ENCODE data around the gene ELN.

ELN gene

GRCh38 chr7:74082770-74083116 lies 54.8 kb downstream of the ELN start:
- Histone ChIP-seq H3K27me3 (no peaks in the 10 kb centered on the region), H3K4me1 (peaks cover 27 to 59% (median 50%) of the 10 kb centered on the region in 10 experiments), H3K36me3 (peaks cover 10 to 23% (median 20%) of the 10 kb centered on the region in 11 experiments; a peak in 21 of 22 replicates), H3K4me3 (peak overlapping the region in 9 of 10 experiments; percentile 19 to 75 (median 40); a peak in 9 of 20 replicates), H3K4me2 (peak overlapping the region; percentile 75 to 91 (median 82)), H3K9me3 (replicated peaks in 1 of 11) (no peaks in the 10 kb centered on the region), H4K20me1 (peaks cover 0 to 12% (median 5%) of the 10 kb centered on the region in 11 experiments; a peak in 4 of 22 replicates), H3K9ac (peak overlapping the region; percentile 35 to 90 (median 73); a peak in 18 of 22 replicates), H3K27ac (peak overlapping the region in 10 of 11 experiments; percentile 38 to 81 (median 70); a peak in 18 of 22 replicates)
- TF ChIP-seq Cebpa-rat (IDR thresholded peaks at IDR 0.05): no peak

DNA sequence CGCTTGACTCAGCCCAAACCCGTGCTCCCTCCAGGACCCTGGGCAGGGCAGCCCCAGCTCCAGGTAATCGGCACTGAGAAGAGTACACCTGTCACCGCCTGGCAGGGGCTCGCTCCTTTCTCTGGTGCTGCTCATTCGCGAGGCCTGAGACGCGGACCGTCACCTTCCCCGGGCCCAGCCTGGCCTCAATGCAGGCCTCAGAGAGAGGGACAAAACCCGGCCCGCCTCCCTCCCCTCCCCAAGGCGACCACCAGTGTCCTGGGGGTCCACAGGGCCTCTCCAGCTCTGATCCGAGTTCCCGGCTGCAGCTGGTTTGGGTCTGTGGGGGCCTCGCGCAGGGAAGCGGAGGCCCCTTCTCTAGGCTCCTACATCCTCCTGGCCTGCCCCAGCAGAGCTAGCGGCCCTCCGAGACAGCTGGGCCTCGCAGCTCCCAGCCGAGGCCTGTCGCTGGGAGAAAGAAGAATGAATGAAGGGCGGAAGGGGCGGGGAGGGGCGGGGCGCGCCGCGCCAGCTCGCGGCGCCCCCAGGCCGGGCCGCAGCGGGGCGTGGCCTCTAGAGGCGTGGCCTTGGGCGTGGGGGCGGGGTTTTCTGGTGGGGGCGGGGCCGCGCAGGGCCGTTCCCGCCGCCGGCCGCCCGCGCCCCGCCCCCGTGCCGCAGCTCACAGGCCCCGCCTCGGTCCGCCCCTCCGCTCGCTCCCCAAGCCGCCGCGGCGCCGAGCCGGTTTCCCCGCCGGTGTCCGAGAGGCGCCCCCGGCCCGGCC lies 55.3 kb downstream of the ELN start, which contains the start of gene LIMK1:
TSS of gene LIMK1 (plus strand) at position 688 of the 760 bp plus-strand sequence. CDS start 187 bp downstream, outside the sequence.
- TF ChIP-seq Cebpa-rat (IDR thresholded peaks at IDR 0.05): no peak
- Histone ChIP-seq H4K20me1 (peaks cover 0 to 12% (median 5%) of the 10 kb centered on the region in 11 experiments; a peak in 4 of 22 replicates), H3K4me2 (peak within 1 kb of the TSS; percentile 88 to 100 (median 98)), H3K9me3 (replicated peaks in 1 of 11) (no peaks in the 10 kb centered on the region), H3K27ac (peak within 1 kb of the TSS; percentile 40 to 91 (median 85); a peak in 21 of 22 replicates), H3K36me3 (peaks cover 15 to 29% (median 25%) of the 10 kb centered on the region in 11 experiments), H3K27me3 (no peaks in the 10 kb centered on the region), H3K4me3 (peak within 1 kb of the TSS; percentile 63 to 84 (median 74)), H3K9ac (peak within 1 kb of the TSS; percentile 77 to 90 (median 84)), H3K4me1 (peaks cover 27 to 58% (median 50%) of the 10 kb centered on the region in 10 experiments)

- Histone ChIP-seq H3K4me1 (peaks cover 24 to 55% (median 44%) of the 10 kb centered on the region in 10 experiments), H3K9me3 (replicated peaks in 1 of 11) (no peaks in the 10 kb centered on the region), H4K20me1 (peaks cover 0 to 12% (median 5%) of the 10 kb centered on the region in 11 experiments; a peak in 4 of 22 replicates), H3K36me3 (peaks cover 23 to 37% (median 33%) of the 10 kb centered on the region in 11 experiments), H3K9ac (peak overlapping the region; percentile 77 to 90 (median 84)), H3K27me3 (no peaks in the 10 kb centered on the region), H3K27ac (peak overlapping the region; percentile 40 to 91 (median 85); a peak in 21 of 22 replicates), H3K4me2 (peak overlapping the region; percentile 88 to 100 (median 98)), H3K4me3 (peak overlapping the region; percentile 63 to 84 (median 74))
- no peak for TF ChIP-seq Cebpa-rat (IDR thresholded peaks at IDR 0.05)
Measured at GRCh38 chr7:74083928-74084721, 56.2 kb downstream of the ELN start.

DNA sequence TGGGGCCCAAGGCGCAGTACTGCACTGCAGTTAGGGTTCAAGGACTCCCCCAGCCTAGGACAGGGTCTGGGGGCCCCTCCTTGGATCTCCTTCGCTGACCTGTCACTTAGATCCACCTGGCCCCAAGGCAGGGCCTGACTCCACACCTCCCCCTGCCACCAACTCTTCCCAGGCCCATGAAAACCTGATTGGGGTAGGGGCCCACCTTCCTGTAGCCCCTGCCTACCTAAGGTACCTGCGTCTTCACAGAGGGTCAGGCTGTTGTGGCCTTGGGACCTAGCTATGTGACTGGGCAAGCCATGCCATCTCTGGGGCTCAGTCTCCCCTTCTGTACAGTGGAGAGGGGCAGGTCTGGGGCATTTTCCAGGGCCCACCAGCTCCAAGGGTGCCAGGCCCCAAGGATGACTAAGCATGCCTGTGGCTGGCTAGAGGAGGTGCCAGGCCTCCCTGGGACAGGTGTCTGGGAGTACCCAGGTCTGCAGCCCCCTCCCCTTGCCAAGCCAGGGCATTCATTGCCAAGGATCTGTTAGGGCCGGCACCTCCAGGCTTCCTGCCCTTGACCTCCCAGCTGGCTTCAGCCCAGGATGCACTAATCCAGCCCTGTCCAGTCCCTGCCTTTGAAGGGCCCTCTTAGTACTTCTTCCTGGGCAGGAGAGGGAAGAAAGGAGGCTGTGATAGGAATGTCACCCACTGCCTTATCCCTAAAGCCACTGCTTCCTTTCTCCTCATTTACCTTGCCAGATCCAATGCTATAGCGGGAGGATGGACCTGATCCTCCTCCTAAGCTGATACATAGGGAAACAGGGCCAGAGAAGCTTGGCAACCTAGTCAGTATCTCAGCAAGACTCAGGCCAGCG lies 57.0 kb downstream of the ELN start:
- peaks cover 23 to 45% (median 36%) of the 10 kb centered on the region in 11 experiments for H3K36me3 ChIP-seq
- peak overlapping the region; percentile 88 to 100 (median 98) for H3K4me2 ChIP-seq
- H3K4me1 ChIP-seq: peaks cover 18 to 54% (median 38%) of the 10 kb centered on the region in 10 experiments
- peak overlapping the region; percentile 77 to 90 (median 84) for H3K9ac ChIP-seq
- TF ChIP-seq Cebpa-rat (IDR thresholded peaks at IDR 0.05): no peak
- peak overlapping the region; percentile 63 to 84 (median 74) for H3K4me3 ChIP-seq
- H3K27me3 ChIP-seq: no peaks in the 10 kb centered on the region
- peak overlapping the region; percentile 40 to 91 (median 85); a peak in 21 of 22 replicates for H3K27ac ChIP-seq
- H3K9me3 ChIP-seq (replicated peaks in 1 of 11): no peaks in the 10 kb centered on the region
- peaks cover 0 to 12% (median 5%) of the 10 kb centered on the region in 11 experiments; a peak in 4 of 22 replicates for H4K20me1 ChIP-seq

- Histone ChIP-seq H3K4me1 (peaks cover 28 to 68% (median 54%) of the 10 kb centered on the region in 10 experiments), H3K4me3 (no peak overlapping the region), H3K27me3 (no peaks in the 10 kb centered on the region), H3K4me2 (no peak overlapping the region), H3K27ac (no peak overlapping the region), H3K36me3 (peaks cover 23 to 50% (median 39%) of the 10 kb centered on the region in 11 experiments), H3K9ac (no peak overlapping the region), H4K20me1 (peaks cover 0 to 12% (median 5%) of the 10 kb centered on the region in 11 experiments; a peak in 4 of 22 replicates), H3K9me3 (replicated peaks in 1 of 11) (no peaks in the 10 kb centered on the region)
- no peak for TF ChIP-seq Cebpa-rat (IDR thresholded peaks at IDR 0.05)
Measured at GRCh38 chr7:74087791-74088453, 59.9 kb downstream of the ELN start.

DNA sequence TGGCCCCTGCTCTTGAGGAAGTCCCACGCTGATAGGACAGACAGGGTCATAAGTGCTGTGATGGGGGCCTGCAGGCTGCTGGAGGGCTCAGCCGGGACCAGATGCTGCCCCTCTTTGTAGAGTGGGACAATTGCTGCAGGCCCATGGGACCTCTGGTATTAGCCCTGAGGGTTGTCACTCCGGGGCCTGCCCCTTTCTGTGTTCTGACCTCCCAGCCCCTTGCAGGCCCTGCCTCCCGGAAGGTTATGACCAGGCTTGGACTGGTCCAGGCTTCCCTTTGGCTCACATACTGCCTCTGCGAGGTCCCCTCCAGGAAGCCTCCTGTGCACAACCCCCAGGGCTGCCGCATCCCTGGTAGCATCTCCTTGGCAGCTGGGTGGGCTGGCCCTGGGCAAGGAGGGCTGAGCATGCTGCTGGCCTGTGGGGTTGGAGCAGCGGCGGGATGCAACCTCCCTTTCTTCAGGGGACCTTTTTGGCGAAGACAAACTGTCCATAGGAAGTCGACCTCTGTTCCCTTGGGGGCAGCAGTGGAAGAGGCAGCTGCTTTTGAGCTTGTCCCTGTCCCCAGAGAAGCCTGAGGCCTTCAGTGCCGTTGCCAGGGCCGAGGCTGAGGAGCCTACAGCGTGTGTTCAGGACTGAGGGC lies 64.5 kb downstream of the ELN start:
- Histone ChIP-seq H4K20me1 (peaks cover 0 to 16% (median 0%) of the 10 kb centered on the region in 11 experiments; a peak in 5 of 22 replicates), H3K36me3 (peaks cover 23 to 43% (median 36%) of the 10 kb centered on the region in 11 experiments), H3K4me1 (peaks cover 45 to 82% (median 62%) of the 10 kb centered on the region in 10 experiments), H3K4me3 (peak overlapping the region; percentile 53 to 81 (median 65)), H3K9me3 (replicated peaks in 1 of 11) (peaks cover 0 to 11% (median 9%) of the 10 kb centered on the region in 11 experiments; a peak in 18 of 22 replicates), H3K27me3 (no peaks in the 10 kb centered on the region), H3K27ac (peak overlapping the region; percentile 59 to 98 (median 85); a peak in 21 of 22 replicates), H3K9ac (peak overlapping the region; percentile 75 to 89 (median 81)), H3K4me2 (peak overlapping the region; percentile 95 to 100 (median 99))
- no peak for TF ChIP-seq Cebpa-rat (IDR thresholded peaks at IDR 0.05)

GRCh38 chr7:74092964-74093471 lies 65.0 kb downstream of the ELN start:
- H3K36me3 ChIP-seq: peaks cover 23 to 43% (median 36%) of the 10 kb centered on the region in 11 experiments
- peak overlapping the region; percentile 75 to 89 (median 81) for H3K9ac ChIP-seq
- TF ChIP-seq Cebpa-rat (IDR thresholded peaks at IDR 0.05): no peak
- peak overlapping the region; percentile 95 to 100 (median 99) for H3K4me2 ChIP-seq
- peaks cover 0 to 21% (median 0%) of the 10 kb centered on the region in 11 experiments; a peak in 5 of 22 replicates for H4K20me1 ChIP-seq
- H3K4me3 ChIP-seq: peak overlapping the region; percentile 53 to 81 (median 65)
- no peaks in the 10 kb centered on the region for H3K27me3 ChIP-seq
- H3K27ac ChIP-seq: peak overlapping the region; percentile 59 to 98 (median 85)
- peaks cover 0 to 17% (median 15%) of the 10 kb centered on the region in 11 experiments; a peak in 18 of 22 replicates for H3K9me3 ChIP-seq (replicated peaks in 1 of 11)
- peaks cover 48 to 86% (median 68%) of the 10 kb centered on the region in 10 experiments for H3K4me1 ChIP-seq
